H1 (cell line): ENCODE data around the gene TRIM65.

Source experiments
- EZH2 ChIP-seq: fragments of 200-600 bp; sonication (generic); IDR thresholded peaks from 2 replicates; pipeline ENCODE4 v1.7.1; 2012; ENCODE audit warnings: low read depth, mild to moderate bottlenecking, moderate library complexity, low read length, inconsistent platforms; ENCODE audit not compliant: severe bottlenecking
- GABPA ChIP-seq: IDR thresholded peaks from 2 replicates; pipeline ENCODE4 v1.6.1; 2011; ENCODE audit warnings: mild to moderate bottlenecking, low read length, moderate library complexity, borderline replicate concordance; ENCODE audit not compliant: insufficient read depth
- POLR2A ChIP-seq, 2 experiments: IDR thresholded peaks; 1 replicate in 1 of 2; 2 replicates in 1 of 2; pipeline ENCODE4 v1.6.1; 2011; ENCODE audit warnings: low read depth in 2 of 2, low read length in 2 of 2, mild to moderate bottlenecking in 2 of 2; ENCODE audit errors: control extremely low read depth in 1 of 2
- SP1 ChIP-seq: IDR thresholded peaks from 2 replicates; pipeline ENCODE4 v1.6.1; 2011; ENCODE audit warnings: low read depth, low read length
- YY1 ChIP-seq: IDR thresholded peaks from 2 replicates; pipeline ENCODE4 v1.6.1; 2011; ENCODE audit warnings: low read depth, mild to moderate bottlenecking, low read length
- TF ChIP-seq, protein P1 (sequence below), 3 experiments: IDR thresholded peaks; 1 replicate in 2 of 3; 2 replicates in 1 of 3; pipeline versions ENCODE4 v1.5.1 to v1.6.1; 2011; ENCODE audit warnings: low read length in 3 of 3, mild to moderate bottlenecking in 3 of 3, inconsistent platforms in 2 of 3, low read depth in 1 of 3, moderate library complexity in 1 of 3; ENCODE audit not compliant: insufficient read depth in 1 of 3; ENCODE audit errors: control extremely low read depth in 1 of 3
- TF ChIP-seq, protein P2 (sequence below): fragments of 300-600 bp; sonication (generic); IDR thresholded peaks from 2 replicates; pipeline ENCODE4 v1.7.1; 2012; ENCODE audit warnings: low read length, moderate library complexity, mild to moderate bottlenecking, inconsistent platforms; ENCODE audit not compliant: insufficient replicate concordance

DNA sequence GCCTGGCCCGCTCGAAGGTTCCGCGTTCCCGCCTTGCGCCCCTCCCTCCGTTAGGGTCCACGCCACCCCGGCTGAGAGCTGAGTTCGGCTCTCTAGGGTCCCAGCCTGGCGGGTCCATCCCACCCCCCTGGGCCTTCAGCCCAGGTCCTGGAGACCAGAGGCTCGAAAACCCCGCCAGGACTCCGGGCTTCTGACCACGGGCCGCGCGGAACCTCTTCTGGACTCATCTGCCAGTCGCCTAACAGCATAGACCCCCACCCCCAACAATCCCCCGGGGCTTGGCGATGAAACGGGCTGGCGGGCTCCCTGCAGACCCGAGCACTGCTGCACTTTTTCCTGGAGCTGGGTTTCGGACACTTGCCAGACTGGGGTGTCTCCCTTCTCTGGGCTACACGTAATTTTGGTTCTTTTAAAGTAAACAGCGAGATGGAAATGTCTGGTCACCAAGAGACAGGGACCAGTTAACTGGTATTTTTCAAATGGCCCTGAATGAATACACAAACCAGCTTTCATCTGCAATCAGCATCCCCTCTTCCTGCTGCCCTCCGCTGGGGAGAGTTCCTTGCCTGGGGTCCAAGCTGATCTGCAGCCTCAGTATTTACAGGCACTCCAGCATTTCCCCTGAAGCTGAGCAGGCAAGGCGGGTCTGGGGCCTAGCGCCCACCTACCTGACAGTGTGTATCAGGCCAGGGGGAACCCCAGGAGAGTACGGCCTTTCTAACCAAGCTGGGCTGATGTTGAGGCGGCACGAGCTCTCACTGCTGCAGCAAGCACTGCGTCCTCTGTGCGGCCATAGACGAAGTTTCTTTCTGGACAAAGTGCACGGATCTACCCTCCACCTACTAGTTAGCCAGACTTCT, 639 bp upstream of the TRIM65 start:
- TF ChIP-seq, protein P1, sequence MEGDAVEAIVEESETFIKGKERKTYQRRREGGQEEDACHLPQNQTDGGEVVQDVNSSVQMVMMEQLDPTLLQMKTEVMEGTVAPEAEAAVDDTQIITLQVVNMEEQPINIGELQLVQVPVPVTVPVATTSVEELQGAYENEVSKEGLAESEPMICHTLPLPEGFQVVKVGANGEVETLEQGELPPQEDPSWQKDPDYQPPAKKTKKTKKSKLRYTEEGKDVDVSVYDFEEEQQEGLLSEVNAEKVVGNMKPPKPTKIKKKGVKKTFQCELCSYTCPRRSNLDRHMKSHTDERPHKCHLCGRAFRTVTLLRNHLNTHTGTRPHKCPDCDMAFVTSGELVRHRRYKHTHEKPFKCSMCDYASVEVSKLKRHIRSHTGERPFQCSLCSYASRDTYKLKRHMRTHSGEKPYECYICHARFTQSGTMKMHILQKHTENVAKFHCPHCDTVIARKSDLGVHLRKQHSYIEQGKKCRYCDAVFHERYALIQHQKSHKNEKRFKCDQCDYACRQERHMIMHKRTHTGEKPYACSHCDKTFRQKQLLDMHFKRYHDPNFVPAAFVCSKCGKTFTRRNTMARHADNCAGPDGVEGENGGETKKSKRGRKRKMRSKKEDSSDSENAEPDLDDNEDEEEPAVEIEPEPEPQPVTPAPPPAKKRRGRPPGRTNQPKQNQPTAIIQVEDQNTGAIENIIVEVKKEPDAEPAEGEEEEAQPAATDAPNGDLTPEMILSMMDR (IDR thresholded peaks at IDR 0.05; ENCODE audit: control extremely low read depth in 1 of 3, insufficient read depth in 1 of 3, low read depth in 1 of 3, low read length in 3 of 3), result no peak
- TF ChIP-seq POLR2A (IDR thresholded peaks at IDR 0.05; ENCODE audit: control extremely low read depth in 1 of 2, low read depth in 2 of 2, low read length in 2 of 2), result no peak
- no peak for TF ChIP-seq GABPA
- TF ChIP-seq, protein P2, sequence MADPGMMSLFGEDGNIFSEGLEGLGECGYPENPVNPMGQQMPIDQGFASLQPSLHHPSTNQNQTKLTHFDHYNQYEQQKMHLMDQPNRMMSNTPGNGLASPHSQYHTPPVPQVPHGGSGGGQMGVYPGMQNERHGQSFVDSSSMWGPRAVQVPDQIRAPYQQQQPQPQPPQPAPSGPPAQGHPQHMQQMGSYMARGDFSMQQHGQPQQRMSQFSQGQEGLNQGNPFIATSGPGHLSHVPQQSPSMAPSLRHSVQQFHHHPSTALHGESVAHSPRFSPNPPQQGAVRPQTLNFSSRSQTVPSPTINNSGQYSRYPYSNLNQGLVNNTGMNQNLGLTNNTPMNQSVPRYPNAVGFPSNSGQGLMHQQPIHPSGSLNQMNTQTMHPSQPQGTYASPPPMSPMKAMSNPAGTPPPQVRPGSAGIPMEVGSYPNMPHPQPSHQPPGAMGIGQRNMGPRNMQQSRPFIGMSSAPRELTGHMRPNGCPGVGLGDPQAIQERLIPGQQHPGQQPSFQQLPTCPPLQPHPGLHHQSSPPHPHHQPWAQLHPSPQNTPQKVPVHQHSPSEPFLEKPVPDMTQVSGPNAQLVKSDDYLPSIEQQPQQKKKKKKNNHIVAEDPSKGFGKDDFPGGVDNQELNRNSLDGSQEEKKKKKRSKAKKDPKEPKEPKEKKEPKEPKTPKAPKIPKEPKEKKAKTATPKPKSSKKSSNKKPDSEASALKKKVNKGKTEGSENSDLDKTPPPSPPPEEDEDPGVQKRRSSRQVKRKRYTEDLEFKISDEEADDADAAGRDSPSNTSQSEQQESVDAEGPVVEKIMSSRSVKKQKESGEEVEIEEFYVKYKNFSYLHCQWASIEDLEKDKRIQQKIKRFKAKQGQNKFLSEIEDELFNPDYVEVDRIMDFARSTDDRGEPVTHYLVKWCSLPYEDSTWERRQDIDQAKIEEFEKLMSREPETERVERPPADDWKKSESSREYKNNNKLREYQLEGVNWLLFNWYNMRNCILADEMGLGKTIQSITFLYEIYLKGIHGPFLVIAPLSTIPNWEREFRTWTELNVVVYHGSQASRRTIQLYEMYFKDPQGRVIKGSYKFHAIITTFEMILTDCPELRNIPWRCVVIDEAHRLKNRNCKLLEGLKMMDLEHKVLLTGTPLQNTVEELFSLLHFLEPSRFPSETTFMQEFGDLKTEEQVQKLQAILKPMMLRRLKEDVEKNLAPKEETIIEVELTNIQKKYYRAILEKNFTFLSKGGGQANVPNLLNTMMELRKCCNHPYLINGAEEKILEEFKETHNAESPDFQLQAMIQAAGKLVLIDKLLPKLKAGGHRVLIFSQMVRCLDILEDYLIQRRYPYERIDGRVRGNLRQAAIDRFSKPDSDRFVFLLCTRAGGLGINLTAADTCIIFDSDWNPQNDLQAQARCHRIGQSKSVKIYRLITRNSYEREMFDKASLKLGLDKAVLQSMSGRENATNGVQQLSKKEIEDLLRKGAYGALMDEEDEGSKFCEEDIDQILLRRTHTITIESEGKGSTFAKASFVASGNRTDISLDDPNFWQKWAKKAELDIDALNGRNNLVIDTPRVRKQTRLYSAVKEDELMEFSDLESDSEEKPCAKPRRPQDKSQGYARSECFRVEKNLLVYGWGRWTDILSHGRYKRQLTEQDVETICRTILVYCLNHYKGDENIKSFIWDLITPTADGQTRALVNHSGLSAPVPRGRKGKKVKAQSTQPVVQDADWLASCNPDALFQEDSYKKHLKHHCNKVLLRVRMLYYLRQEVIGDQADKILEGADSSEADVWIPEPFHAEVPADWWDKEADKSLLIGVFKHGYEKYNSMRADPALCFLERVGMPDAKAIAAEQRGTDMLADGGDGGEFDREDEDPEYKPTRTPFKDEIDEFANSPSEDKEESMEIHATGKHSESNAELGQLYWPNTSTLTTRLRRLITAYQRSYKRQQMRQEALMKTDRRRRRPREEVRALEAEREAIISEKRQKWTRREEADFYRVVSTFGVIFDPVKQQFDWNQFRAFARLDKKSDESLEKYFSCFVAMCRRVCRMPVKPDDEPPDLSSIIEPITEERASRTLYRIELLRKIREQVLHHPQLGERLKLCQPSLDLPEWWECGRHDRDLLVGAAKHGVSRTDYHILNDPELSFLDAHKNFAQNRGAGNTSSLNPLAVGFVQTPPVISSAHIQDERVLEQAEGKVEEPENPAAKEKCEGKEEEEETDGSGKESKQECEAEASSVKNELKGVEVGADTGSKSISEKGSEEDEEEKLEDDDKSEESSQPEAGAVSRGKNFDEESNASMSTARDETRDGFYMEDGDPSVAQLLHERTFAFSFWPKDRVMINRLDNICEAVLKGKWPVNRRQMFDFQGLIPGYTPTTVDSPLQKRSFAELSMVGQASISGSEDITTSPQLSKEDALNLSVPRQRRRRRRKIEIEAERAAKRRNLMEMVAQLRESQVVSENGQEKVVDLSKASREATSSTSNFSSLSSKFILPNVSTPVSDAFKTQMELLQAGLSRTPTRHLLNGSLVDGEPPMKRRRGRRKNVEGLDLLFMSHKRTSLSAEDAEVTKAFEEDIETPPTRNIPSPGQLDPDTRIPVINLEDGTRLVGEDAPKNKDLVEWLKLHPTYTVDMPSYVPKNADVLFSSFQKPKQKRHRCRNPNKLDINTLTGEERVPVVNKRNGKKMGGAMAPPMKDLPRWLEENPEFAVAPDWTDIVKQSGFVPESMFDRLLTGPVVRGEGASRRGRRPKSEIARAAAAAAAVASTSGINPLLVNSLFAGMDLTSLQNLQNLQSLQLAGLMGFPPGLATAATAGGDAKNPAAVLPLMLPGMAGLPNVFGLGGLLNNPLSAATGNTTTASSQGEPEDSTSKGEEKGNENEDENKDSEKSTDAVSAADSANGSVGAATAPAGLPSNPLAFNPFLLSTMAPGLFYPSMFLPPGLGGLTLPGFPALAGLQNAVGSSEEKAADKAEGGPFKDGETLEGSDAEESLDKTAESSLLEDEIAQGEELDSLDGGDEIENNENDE, result no peak
- no peak for TF ChIP-seq EZH2
- no peak for TF ChIP-seq SP1
- no peak for TF ChIP-seq YY1
